GM19455 (cell line): ENCODE results near the gene ROR2.
"Not testable (repeated sequence)": the region's sequence is repeated elsewhere in the genome, so short reads cannot be mapped to it uniquely, and the experiment has no call there.

Experiments
- ATAC-seq: cut with Tn5 transposase; IDR thresholded peaks from one replicate; pipeline ENCODE4 v1.9.1; 2021; ENCODE audit not compliant: unreplicated experiment

ROR2 gene

DNA sequence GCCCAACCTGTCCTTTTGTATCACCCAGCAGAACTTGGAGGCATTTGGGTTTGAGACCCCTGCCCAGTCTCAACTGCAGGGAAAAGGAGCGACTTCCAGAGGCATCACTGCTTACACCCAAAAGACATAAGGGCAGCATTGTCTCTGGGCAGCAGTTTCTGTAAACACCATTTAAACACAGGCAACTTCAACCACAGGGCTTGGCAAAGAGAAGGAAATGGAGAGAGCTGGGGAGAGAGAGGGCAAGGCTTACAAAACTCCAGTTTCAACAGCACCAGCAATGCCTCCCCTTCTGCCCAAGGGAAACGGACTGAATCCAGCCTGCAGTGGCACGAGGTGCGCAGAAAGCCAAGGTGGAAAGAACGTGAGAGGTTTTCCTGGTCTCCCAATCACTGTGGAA lies 147.6 kb downstream of the ROR2 start:
- ATAC-seq: no peak

DNA sequence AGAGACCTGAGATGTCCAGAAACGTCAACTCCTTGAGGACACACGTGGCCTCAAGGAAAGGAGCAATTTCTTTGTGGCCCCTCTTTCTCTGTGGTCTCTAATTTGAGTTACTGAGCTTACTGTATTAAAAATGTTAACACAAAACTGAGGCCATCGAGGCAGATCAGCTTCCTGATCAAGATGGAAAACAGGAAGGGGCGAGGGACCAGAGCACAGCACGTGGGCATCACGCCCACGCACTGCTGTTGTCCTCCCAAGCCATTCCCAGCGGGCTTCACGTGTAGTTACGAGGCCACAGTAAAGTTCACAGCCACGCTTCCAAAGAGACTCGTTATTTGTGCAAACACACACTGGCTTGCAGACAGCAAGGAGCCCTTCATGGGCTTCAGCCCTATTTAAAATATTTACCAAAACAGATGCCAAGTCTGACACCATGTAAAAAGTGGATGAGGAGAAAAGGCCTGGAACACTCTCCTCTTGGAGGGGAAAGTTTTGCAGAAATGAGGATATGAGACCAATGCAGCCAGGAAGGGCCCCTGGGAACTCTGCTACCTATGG lies 149.5 kb downstream of the ROR2 start:
- no peak for ATAC-seq

DNA sequence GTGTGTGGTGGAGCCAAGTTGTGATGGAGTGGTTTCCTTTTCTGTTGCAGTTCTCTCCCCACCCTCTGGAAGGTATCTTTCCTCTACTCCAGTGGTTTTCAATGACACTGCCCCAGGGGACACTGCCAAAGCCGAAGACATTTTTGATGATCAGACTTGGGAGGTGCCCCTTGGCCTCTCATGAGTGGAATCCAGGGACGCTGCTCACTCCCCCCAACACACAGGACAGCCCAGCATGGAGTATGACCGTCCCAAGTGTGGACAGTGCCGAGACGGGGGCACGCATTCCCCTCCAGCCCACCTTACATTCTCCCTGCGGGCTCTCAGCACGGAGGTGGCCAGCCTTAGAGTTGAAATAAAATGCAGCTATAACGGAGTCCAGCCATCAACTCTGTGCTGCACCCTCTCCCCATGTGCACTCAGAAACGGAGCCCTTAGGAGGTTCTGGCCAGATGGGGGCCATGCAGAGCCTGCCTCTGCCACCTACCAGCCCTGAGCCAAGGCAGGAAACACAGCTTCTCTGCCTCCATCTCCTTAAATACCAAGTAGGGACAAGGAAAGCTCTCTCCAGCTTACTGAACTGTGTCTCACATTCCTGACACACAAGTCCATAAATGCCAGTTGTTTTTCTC lies 150.8 kb downstream of the ROR2 start:
- ATAC-seq: no peak

DNA sequence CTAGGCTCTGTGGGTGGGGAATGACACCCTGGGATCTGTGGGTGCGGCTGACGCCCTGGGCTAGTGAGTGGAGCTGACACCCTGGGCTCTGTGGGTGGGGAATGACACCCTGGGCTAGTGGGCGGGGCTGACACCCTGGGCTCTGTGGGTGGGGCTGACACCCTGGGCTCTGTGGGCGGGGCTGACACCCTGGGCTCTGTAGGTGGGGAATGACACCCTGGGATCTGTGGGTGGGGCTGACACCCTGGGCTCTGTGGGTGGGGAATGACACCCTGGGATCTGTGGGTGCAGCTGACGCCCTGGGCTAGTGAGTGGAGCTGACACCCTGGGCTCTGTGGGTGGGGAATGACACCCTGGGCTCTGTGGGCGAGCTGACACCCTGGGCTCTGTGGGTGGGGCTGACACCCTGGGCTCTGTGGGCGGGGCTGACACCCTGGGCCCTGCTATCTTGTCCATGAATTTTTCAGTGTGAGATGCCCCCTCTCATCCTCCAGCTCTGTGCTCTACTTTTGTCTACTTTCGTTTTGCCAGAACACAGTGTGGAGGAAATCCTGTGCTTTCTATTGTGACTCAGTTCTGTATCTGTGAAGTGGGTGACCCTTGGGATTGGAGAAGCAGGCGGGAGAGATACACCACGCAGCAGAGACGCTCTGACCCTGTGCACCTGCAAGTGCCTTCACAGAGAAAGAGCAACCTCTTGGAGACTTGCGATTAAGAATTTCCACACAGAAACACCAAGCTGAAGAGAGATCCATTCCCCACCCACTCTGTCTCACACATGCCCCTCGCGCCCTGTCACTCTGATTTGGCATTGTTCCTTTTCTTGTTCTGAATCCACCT lies 151.5 kb downstream of the ROR2 start:
- ATAC-seq: not testable (repeated sequence)

DNA sequence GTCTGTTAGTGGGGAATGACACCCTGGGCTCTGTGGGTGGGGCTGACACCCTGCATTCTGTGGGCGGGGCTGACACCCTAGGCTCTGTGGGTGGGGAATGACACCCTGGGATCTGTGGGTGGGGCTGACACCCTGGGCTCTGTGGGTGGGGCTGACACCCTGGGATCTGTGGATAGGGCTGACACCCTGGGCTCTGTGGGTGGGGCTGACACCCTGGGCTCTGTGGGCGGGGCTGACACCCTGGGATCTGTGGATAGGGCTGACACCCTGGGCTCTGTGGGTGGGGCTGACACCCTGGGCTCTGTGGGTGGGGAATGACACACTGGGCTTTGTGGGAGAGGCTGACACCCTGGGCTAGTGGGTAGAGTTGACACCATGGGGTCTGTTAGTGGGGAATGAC lies 152.5 kb downstream of the ROR2 start:
- not testable (repeated sequence) for ATAC-seq

DNA sequence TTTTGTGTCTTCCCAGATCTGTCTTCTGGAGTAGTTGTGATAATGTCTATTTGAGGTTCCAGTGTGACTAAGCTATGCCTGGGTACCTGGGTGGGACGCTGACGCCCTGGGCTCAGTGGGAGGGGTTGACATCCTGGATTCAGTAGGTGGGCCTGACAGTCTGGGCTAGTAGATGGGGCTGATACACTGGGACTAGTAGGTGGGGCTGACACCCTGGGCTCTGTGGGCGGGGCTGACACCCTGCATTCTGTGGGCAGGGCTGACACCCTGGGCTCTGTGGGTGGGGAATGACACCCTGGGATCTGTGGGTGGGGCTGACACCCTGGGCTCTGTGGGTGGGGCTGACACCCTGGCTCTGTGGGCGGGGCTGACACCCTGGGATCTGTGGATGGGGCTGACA lies 153.5 kb downstream of the ROR2 start:
- ATAC-seq: not testable (repeated sequence)

DNA sequence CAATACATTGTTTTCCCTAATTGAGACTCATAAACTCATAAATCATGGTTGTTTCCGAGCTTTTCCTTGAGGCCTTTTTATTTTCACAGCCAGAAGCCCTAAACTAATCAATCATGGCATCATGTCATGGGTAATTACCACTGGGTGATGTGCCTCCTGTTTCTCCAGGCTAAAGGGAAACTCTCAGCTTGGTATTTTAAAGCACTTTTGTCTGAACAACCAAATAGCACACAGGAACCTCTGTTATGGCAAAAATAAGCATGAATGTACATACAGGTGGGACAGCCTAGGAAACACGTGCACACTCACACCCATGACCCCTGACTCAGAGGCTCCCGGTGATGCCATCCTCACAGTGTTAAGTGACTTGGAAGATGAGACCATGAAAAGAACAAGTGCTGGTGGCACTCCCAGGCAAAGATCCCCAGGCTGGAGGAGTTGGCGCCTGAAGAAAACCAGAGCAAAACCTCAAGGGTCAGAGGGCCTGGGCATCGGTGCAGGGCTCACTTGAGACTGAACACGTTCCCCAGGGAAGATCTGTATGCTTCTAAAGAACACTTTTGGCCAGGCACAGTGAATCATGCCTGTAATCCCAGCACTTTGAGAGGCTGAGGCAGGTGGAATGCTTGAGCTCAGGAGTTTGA lies 154.3 kb downstream of the ROR2 start:
- no peak for ATAC-seq

DNA sequence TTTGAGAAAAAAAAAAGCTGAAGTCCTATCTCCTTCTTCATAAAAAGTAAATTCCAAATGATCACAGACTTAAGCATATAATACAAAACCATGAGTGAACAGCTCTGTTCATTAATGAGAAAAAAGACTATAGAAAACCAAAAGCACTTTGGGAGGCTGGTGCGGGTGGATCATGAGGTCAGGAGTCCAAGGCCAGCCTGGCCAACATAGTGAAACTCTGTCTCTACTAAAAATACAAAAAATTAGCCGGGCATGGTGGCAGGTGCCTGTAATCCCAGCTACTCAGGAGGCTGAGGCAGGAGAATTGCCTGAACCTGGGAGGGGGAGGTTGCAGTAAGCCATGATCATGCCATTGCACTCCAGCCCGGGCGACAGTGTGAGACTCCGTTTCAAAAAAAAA lies 156.7 kb downstream of the ROR2 start:
- not testable (repeated sequence) for ATAC-seq

DNA sequence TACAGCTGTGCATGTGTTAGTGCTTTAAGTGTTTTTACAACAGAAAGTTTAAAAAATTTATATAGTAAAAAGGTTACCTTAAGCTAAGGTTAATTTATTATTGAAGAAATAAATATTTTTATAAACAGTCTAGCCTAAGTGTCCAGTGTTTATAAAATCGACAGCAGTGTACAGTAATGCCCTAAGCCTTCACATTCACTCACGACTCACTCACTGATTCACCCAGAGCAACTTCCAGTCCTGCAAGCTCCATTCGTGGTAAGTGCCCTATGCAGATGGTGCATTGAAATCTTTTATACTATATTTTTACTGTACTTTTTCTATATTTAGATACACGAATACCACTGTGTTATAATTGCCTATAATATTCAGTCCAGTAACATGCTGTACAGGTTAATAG lies 159.1 kb downstream of the ROR2 start:
- no peak for ATAC-seq

DNA sequence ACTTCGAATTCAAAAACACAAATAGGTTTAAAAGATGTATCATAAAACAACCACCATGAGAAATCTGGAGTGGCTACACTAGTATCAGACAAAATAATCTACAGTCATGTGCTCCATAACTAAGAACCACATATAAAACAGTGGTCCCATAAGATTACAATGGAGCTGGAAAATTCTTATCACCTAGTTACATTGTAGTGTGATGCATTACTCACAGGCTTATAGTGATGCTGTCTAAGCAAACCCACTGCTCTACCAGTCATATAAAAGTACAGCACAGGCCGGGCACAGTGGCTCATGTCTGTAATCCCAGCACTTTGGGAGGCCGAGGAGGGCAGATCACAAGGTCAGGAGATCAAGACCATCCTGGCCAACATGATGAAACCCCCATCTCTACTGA lies 160.1 kb downstream of the ROR2 start:
- no peak for ATAC-seq

DNA sequence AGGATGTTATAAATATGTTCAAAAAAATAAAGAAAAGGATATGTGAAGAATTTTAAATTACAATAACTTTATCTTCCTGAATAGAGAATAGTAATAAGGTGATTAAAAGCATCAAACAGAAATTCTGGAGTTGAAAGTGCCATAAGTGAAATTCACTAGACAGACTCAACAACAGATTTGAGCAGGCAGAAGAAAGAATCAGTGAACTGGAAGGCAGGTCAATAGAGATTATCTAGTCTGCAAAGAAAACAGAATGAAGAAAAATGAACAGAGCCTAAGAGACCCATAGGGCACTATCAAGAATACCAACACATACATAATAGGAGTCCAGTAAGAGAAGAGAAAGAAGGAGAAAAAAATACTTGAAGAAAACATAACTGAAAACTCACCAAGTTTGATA lies 162.1 kb downstream of the ROR2 start:
- no peak for ATAC-seq

DNA sequence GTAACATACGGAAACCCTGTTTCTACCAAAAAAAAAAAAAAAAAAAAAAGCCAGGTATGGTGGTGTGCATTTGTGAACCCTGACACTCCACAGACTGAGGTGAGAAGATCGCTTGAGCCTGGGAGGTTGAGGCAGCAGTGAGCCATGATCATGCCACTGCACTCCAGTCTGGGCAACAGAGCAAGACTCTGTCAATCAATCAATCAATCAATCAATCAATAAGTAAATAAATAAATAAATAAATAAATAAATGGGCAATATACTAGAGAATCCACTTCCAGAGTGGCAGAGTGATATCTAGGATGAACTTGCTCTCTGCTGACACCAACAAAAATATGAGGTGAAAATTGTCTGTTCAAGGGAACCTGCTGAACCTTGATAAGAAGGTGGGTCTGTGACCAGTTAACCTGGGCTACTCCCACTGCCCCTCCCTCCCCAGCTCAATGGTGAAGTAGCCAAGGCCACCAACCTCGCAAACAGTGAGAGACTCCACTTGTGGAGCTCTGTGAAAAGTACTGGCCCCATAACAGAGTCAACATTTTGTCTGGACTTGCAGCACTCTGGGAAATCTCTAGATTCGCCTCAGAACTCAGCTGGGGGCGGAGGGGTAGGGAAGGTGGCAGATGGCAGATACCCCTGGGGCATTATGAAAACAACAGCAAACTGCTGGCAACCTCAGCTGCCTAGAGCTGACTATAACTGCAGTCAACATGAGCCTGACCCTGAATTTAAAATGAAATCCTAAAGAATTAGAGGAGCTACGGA lies 163.7 kb downstream of the ROR2 start:
- no peak for ATAC-seq

DNA sequence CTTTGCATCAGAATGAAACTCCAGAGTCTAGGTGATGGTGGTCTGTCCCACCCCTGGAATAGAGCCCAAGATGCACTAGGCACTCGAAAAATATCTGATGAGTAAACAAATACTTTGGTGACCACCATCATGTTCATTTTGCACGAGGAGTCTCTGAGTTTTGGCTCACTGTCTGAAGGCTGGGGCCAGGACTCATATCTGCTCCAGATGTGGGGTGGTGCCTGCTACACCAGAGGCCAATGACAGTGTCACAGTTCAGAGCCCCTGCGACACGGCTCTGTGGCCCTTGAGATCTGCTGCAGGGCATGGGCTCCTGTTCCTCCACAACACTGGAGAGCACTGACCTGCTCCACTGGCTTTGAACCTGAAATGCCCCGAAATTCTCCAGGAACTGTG lies 164.6 kb downstream of the ROR2 start:
- no peak for ATAC-seq

DNA sequence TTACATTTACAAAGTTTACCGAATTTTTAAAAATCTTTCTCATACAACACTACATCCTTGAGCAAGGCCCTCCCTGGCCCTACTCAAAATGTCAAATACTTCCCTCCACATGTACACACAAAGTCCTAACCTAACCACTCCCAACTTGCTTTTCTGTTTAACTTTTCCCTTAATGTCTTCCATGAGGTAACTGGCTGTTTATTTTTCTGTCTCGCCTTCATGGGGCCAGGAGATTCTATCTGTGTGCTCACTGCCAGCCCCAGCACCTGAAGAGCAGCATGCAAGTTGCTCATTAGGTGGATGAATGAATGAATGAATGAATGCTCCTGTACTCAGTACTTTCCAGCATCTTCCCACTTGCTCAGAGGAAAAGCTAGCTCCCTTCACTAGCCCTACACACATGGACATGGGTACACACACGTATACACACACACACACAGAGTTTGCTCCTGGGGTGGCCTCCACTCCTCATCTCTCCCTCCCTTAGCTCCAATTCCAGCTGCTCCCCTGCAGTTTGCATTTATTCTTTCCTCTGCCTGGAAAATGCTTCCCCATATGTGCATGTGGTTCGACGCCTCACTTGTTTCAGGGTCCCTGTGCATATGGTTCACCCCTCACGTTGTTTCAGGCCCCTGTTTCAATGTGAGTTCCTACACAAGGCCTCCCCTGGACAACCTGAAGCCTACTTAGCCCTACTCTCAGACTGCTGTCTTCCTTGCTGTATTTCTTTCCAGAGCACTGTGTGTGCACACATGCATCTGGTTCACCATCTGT lies 165.2 kb downstream of the ROR2 start:
- ATAC-seq: no peak

DNA sequence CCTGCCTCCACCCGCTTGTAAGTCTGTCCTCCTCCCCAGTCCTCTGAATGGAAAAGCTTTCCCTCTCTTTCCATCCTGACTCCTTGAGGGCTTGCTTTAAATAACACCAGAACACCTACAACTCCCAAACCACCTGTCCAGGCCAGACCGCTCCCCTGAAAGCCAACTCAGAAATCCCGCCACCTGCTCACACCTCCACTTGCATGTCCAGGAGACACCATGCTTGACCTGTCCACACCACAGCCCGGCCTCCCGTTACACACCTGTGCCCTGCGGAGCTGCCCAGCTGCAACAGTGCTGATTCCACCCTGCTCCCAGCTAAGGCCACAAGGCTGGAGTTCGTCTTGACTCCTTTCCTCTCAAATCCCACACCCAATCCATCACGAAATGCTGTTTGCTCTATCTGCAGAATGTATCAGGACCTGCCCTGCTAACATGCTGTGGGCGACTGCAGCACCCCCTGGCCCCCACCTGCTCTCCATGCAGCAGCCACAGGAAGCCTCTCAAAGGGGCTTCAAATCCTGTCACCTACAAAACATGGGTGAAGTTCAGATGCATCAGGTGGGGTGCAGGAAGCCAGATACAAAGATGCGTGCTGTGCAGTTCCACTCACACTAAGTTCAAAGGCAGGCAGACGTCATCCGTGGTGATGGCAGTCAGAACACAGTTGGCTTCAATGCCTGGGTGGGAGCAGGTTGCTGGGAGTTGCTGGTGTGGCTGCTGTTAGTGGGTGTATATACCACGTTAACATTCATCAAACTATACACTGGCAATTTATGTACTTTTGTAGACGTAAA lies 166.0 kb downstream of the ROR2 start:
- ATAC-seq: no peak

DNA sequence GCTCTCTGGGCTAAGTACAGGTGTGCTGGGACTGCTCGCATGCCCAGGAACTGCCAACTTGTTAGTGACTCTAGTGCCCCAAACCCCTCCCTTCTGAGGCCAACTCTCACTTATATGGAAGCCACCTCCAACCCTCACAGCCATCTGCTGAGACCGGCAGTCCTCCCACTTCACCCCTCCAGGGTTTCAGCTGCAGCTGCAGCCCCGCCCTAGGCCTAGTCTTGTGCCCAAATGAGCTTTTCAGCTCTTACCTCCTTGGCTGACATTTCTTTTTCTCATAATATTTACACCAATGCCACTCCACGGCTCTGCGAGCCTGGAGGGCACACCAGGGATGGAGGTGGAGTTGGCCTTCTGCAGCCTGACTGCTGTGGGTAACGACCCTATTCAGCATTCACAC lies 166.6 kb downstream of the ROR2 start:
- no peak for ATAC-seq

DNA sequence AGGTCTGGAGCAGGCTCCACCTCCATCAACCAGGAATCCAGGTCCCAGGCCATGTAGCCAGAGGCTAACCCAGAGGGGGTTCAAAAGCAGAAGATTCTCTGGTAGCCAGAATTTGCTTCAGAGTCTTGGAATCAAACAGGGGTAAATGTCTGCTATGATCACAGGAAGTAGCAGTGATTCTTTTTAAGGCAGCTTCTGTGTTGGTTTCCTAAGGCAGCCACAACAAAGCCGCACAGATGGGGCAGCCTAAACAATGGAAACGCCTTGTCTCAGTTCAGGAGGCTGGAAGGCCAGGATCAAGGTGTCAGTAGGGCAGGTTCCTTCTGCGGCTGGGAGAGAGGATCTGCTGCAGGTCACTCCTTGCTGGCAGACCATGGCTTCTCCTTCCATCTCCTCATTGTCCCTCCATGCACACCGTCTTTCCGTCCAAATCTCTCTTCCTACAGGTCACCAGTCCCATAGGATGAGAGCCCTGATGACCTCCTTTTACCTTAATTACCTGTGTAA lies 167.3 kb downstream of the ROR2 start:
- no peak for ATAC-seq

DNA sequence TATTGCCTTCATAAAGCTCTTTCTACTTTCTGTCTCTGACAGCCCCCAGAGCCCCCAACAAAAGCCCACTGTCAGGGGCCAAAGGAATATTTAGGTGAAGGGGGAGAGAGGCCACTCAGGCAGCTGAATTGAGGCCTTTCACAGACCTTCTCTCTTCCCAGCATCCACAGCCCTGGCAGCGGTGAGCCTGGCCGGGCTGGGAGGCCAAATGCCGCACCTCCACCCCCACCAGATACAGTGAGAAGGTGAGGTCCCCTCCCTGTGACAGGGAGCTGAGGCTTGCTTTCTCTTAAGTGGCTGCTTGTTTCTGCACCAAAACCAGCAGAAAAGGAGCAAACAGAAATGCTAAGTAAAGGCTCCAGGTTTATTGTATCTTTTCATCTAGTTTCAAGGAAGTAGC lies 168.1 kb downstream of the ROR2 start:
- ATAC-seq: no peak

DNA sequence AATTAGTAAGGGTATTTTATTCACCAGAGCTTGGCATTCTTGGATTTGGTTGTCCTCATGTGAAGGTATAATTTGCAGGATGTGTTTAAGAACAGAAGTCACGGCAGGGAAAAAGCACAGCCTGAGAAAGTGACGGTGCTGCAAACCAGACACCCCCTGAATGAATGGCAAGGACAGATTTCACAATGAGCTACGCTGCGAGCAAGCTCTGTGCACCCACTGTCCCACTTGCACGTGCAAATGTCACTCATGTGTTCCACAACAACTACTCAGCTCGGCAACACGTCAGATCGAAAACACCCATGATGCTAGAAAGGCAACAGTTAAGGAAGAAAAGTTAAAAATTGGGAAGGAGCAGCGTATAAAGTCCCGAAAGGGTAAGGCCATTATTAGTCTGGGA lies 168.9 kb downstream of the ROR2 start:
- ATAC-seq: no peak
